Ishikawa (cell line): ENCODE results near the gene EIF3J.

ENCODE experiments used
- CEBPB ChIP-seq: IDR thresholded peaks from 2 replicates; pipeline ENCODE4 v1.6.1; 2012
- CREB1 ChIP-seq: IDR thresholded peaks from 2 replicates; pipeline ENCODE4 v1.6.1; 2012; ENCODE audit warnings: low read depth
- EGR1 ChIP-seq: IDR thresholded peaks from 2 replicates; pipeline ENCODE4 v1.6.1; 2012
- EP300 ChIP-seq: IDR thresholded peaks from 2 replicates; pipeline ENCODE4 v1.6.1; 2012; ENCODE audit warnings: borderline replicate concordance
- NFIC ChIP-seq: IDR thresholded peaks from 2 replicates; pipeline ENCODE4 v1.6.1; 2012
- RAD21 ChIP-seq: IDR thresholded peaks from 2 replicates; pipeline ENCODE4 v1.6.1; 2012; ENCODE audit warnings: low read depth
- TAF1 ChIP-seq: IDR thresholded peaks from 2 replicates; pipeline ENCODE4 v1.6.1; 2012; ENCODE audit warnings: low read depth, mild to moderate bottlenecking
- YY1 ChIP-seq: IDR thresholded peaks from 2 replicates; pipeline ENCODE4 v1.6.1; 2012; ENCODE audit warnings: low read depth
- ZBTB7A ChIP-seq: IDR thresholded peaks from 2 replicates; pipeline ENCODE4 v1.6.1; 2012; ENCODE audit warnings: low read depth
- TF ChIP-seq, protein P1 (sequence below): IDR thresholded peaks from 2 replicates; pipeline ENCODE4 v1.6.1; 2012; ENCODE audit warnings: low read depth, mild to moderate bottlenecking
- TF ChIP-seq, protein P2 (sequence below): IDR thresholded peaks from 2 replicates; pipeline ENCODE4 v1.6.1; 2012

GRCh38 chr15:44595246-44595645 is 58.3 kb downstream of the EIF3J start:
- TF ChIP-seq YY1: no peak
- no peak for TF ChIP-seq ZBTB7A
- TF ChIP-seq, protein P1, sequence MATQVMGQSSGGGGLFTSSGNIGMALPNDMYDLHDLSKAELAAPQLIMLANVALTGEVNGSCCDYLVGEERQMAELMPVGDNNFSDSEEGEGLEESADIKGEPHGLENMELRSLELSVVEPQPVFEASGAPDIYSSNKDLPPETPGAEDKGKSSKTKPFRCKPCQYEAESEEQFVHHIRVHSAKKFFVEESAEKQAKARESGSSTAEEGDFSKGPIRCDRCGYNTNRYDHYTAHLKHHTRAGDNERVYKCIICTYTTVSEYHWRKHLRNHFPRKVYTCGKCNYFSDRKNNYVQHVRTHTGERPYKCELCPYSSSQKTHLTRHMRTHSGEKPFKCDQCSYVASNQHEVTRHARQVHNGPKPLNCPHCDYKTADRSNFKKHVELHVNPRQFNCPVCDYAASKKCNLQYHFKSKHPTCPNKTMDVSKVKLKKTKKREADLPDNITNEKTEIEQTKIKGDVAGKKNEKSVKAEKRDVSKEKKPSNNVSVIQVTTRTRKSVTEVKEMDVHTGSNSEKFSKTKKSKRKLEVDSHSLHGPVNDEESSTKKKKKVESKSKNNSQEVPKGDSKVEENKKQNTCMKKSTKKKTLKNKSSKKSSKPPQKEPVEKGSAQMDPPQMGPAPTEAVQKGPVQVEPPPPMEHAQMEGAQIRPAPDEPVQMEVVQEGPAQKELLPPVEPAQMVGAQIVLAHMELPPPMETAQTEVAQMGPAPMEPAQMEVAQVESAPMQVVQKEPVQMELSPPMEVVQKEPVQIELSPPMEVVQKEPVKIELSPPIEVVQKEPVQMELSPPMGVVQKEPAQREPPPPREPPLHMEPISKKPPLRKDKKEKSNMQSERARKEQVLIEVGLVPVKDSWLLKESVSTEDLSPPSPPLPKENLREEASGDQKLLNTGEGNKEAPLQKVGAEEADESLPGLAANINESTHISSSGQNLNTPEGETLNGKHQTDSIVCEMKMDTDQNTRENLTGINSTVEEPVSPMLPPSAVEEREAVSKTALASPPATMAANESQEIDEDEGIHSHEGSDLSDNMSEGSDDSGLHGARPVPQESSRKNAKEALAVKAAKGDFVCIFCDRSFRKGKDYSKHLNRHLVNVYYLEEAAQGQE: no peak
- TF ChIP-seq EP300: no peak
- TF ChIP-seq NFIC: no peak
- no peak for TF ChIP-seq CREB1
- no peak for TF ChIP-seq CEBPB
- TF ChIP-seq TAF1: no peak
- no peak for TF ChIP-seq RAD21
- no peak for TF ChIP-seq EGR1
- TF ChIP-seq, protein P2, sequence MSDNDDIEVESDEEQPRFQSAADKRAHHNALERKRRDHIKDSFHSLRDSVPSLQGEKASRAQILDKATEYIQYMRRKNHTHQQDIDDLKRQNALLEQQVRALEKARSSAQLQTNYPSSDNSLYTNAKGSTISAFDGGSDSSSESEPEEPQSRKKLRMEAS: no peak
